ENCODE measurements around the gene PBX1.

- peak; percentile 73 for TF ChIP-seq CTCF (tag by site-specific recombination; IDR thresholded peaks at IDR 0.05)
- TF ChIP-seq ZBTB7A (tag by site-specific recombination; IDR thresholded peaks at IDR 0.05; ENCODE audit: low read depth) = no peak
- no peak for TF ChIP-seq ZNF184 (tag by site-specific recombination; IDR thresholded peaks at IDR 0.05)
- no peak for TF ChIP-seq PBX3 (CRISPR knock-in tag; IDR thresholded peaks at IDR 0.05)
- no peak for TF ChIP-seq ZNF23 (tag by site-specific recombination; IDR thresholded peaks at IDR 0.05; ENCODE audit: borderline replicate concordance)
- no peak for TF ChIP-seq YY1 (tag by site-specific recombination; IDR thresholded peaks at IDR 0.05)
- TF ChIP-seq ZNF354C (tag by site-specific recombination; IDR thresholded peaks at IDR 0.05; ENCODE audit: borderline replicate concordance, low read depth) = no peak
Measured at GRCh38 chr1:164510435-164510834, 48.5 kb upstream of the PBX1 start.
